Measurements from ENCODE around the gene ADCY5.

The ADCY5 gene

GRCh38 chr3:123285479-123285878 is 163.4 kb downstream of the ADCY5 start:
- no peak overlapping the region for H3K4me3 ChIP-seq (ENCODE audit: low read depth, low read length)
- no peak for DNase-seq (ENCODE audit: low read depth, low spot score)
- CTCF ChIA-PET, result interaction anchor here (0.8 to 3.4 kb wide), 9 partner anchors 10 to 275 kb away, joined by 3 to 24 read pairs (median 5); no protein-coding TSS in a partner anchor
- TF ChIP-seq CTCF (IDR thresholded peaks at IDR 0.05; ENCODE audit: insufficient read depth, low read length, missing control alignments), result no peak
- POLR2A ChIA-PET, result no interaction called here

GRCh38 chr3:123285066-123285465 is 163.8 kb downstream of the ADCY5 start:
- POLR2A ChIA-PET, result no interaction called here
- no peak overlapping the region for H3K4me3 ChIP-seq (ENCODE audit: low read depth, low read length)
- CTCF ChIA-PET, result interaction anchor here (1.2 to 3.4 kb wide), 7 partner anchors 9 to 275 kb away, joined by 4 to 24 read pairs (median 6); no protein-coding TSS in a partner anchor
- TF ChIP-seq CTCF (IDR thresholded peaks at IDR 0.05; ENCODE audit: insufficient read depth, low read length, missing control alignments), result no peak
- no peak for DNase-seq (ENCODE audit: low read depth, low spot score)

- no peak for TF ChIP-seq CTCF (IDR thresholded peaks at IDR 0.05; ENCODE audit: insufficient read depth, low read length, missing control alignments)
- DNase-seq (ENCODE audit: low read depth, low spot score), result no peak
- ChIA-PET POLR2A (interaction anchor here (0.6 kb wide), 1 partner anchor 1735 kb away, joined by 3 read pairs; no protein-coding TSS in a partner anchor), CTCF (interaction anchor here (0.9 to 3.4 kb wide), 6 partner anchors 9 to 275 kb away, joined by 3 to 24 read pairs (median 8); no protein-coding TSS in a partner anchor)
- no peak overlapping the region for H3K4me3 ChIP-seq (ENCODE audit: low read depth, low read length)
Observed at GRCh38 chr3:123284399-123285010, 164.4 kb downstream of the ADCY5 start.

- TF ChIP-seq CTCF (IDR thresholded peaks at IDR 0.05; ENCODE audit: insufficient read depth, low read length, missing control alignments), result no peak
- CTCF ChIA-PET, result interaction anchor here (0.9 to 3.4 kb wide), 3 partner anchors 11 to 276 kb away, joined by 3 to 24 read pairs (median 13); no protein-coding TSS in a partner anchor
Observed at GRCh38 chr3:123283657-123284398, 165.1 kb downstream of the ADCY5 start.

GRCh38 chr3:123283074-123283473 is 165.8 kb downstream of the ADCY5 start:
- CTCF ChIA-PET, result no interaction called here
- no peak for TF ChIP-seq CTCF (IDR thresholded peaks at IDR 0.05; ENCODE audit: insufficient read depth, low read length, missing control alignments)
- H3K4me3 ChIP-seq (ENCODE audit: low read depth, low read length), result no peak overlapping the region
- DNase-seq (ENCODE audit: low read depth, low spot score), result no peak
- POLR2A ChIA-PET, result no interaction called here

More at GRCh38 chr3:123283657-123284398, 165.1 kb downstream of the ADCY5 start:
- no peak for DNase-seq (ENCODE audit: low read depth, low spot score)
- no peak overlapping the region for H3K4me3 ChIP-seq (ENCODE audit: low read depth, low read length)
- POLR2A ChIA-PET, result interaction anchor here (0.6 kb wide), 1 partner anchor 1735 kb away, joined by 3 read pairs; no protein-coding TSS in a partner anchor

- H3K4me3 ChIP-seq (ENCODE audit: low read depth, low read length), result no peak overlapping the region
- POLR2A ChIA-PET, result no interaction called here
- no peak for TF ChIP-seq CTCF (IDR thresholded peaks at IDR 0.05; ENCODE audit: insufficient read depth, low read length, missing control alignments)
- no peak for DNase-seq (ENCODE audit: low read depth, low spot score)
- CTCF ChIA-PET, result no interaction called here
Observed at GRCh38 chr3:123282461-123282860, 166.4 kb downstream of the ADCY5 start.

Measured in AG04449 (cell line).